Epidermal melanocyte (primary cell): ENCODE data around the gene DAZAP1.

ENCODE experiments used
- DNase-seq: peaks from one replicate; pipeline ENCODE4 v3.0.0; 2011; ENCODE audit warnings: low spot score; ENCODE audit not compliant: insufficient read length

The DAZAP1 gene

GRCh38 chr19:1377176-1377964 lies 30.0 kb upstream of the DAZAP1 start:
- DNase-seq: no peak

- no peak for DNase-seq
Observed at GRCh38 chr19:1377965-1378785, 29.2 kb upstream of the DAZAP1 start.

GRCh38 chr19:1379126-1379905 lies 28.1 kb upstream of the DAZAP1 start:
- no peak for DNase-seq

- no peak for DNase-seq
Observed at GRCh38 chr19:1379961-1380489, 27.4 kb upstream of the DAZAP1 start.

GRCh38 chr19:1382250-1382649 lies 25.1 kb upstream of the DAZAP1 start:
- DNase-seq: no peak

GRCh38 chr19:1383017-1383311 lies 24.4 kb upstream of the DAZAP1 start:
- no peak for DNase-seq

GRCh38 chr19:1383312-1384084 lies 23.9 kb upstream of the DAZAP1 start, which contains the start of gene NDUFS7:
Gene NDUFS7, plus strand, starts transcription at chr19:1383907. Its CDS starts 20 bp downstream, at chr19:1383927.
- peak; percentile 61 for DNase-seq

GRCh38 chr19:1384085-1384462 lies 23.3 kb upstream of the DAZAP1 start:
- no peak for DNase-seq

GRCh38 chr19:1384478-1385110 lies 22.8 kb upstream of the DAZAP1 start:
- no peak for DNase-seq

GRCh38 chr19:1385816-1386215 lies 21.6 kb upstream of the DAZAP1 start:
- DNase-seq: no peak

GRCh38 chr19:1386945-1387683 lies 20.3 kb upstream of the DAZAP1 start:
- no peak for DNase-seq

GRCh38 chr19:1387684-1388636 lies 19.4 kb upstream of the DAZAP1 start:
- DNase-seq: no peak

GRCh38 chr19:1388637-1389026 lies 18.8 kb upstream of the DAZAP1 start:
- no peak for DNase-seq

GRCh38 chr19:1389033-1389940 lies 18.1 kb upstream of the DAZAP1 start:
- no peak for DNase-seq

- no peak for DNase-seq
Observed at GRCh38 chr19:1390890-1391423, 16.4 kb upstream of the DAZAP1 start.

GRCh38 chr19:1392407-1392806 lies 15.0 kb upstream of the DAZAP1 start:
- no peak for DNase-seq

GRCh38 chr19:1392939-1393530 lies 14.4 kb upstream of the DAZAP1 start:
- DNase-seq: no peak
